Measurements from ENCODE around the gene ACAP1.

Gene ACAP1

DNA sequence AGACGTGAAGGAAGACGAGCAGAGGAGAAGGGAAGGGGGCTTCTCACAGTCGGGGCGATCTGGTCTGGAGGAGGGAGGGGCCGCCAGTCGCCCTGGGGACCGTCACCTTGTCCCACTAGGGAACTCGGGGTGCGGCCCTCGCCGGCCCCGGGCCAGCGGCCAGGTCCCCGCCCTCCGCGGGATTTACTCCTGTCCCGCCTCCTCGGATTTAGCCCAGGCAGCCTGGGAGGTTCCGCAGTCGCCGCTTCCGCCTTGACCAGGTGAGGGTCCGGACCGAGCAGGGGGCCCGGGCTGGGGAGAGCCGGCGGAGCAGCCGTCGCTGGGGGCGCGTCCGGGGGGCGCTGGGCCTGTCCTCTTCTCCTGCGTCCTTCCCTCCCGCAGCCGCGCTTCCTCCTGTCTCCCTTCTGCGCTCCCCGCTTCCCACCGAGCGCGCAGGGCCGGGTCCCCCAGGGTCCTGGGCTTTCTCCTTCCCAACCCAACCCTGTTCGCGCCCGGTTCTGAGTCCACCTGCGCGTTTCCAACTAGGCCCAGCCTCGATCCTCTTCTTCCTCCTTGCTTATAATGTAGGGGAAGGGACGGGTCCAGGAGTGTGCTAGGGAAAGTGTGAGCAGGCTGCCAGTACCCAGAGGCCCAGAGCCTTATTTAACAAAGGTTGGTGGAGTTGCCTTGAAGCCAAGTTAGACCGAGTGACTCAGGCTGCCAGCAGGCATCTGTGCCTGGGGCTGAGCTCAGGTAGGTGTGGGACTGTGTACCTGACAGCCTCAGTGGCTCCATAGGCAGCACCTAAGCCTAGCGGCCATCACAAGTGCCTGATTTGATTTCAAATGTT lies 44.7 kb downstream of the ACAP1 start, which contains the start of gene TNK1:
TSS of gene TNK1 (plus strand) at position 235 of the 829 bp plus-strand sequence. CDS start 1,838 bp downstream, outside the sequence.
- Histone ChIP-seq H3K9me3 (ENCODE audit: insufficient read depth, low read length) (0 out of 2 replicates have a peak, but pooled peaks cover 5% of the 10 kb centered on the region), H3K4me2 (ENCODE audit: low read length) (no peak within 1 kb of the TSS), H4K20me1 (ENCODE audit: insufficient read depth, low read length) (no peaks in the 10 kb centered on the region), H3K27ac (ENCODE audit: low read length) (no peak within 1 kb of the TSS), H2AFZ (ENCODE audit: low read depth, low read length) (no peak within 1 kb of the TSS), H3K79me2 (ENCODE audit: low read length) (no peaks in the 10 kb centered on the region), H3K9ac (ENCODE audit: low read length) (no peak within 1 kb of the TSS), H3K27me3 (ENCODE audit: low read depth, low read length) (no peaks in the 10 kb centered on the region), H3K4me1 (ENCODE audit: low read length) (peaks cover 9% of the 10 kb centered on the region; the same call in 1 of the 2 replicates), H3K36me3 (replicated peaks; ENCODE audit: low read depth, low read length) (no peaks in the 10 kb centered on the region), H3K4me3 (ENCODE audit: low read length) (no peak within 1 kb of the TSS)
- TF ChIP-seq, protein P1, sequence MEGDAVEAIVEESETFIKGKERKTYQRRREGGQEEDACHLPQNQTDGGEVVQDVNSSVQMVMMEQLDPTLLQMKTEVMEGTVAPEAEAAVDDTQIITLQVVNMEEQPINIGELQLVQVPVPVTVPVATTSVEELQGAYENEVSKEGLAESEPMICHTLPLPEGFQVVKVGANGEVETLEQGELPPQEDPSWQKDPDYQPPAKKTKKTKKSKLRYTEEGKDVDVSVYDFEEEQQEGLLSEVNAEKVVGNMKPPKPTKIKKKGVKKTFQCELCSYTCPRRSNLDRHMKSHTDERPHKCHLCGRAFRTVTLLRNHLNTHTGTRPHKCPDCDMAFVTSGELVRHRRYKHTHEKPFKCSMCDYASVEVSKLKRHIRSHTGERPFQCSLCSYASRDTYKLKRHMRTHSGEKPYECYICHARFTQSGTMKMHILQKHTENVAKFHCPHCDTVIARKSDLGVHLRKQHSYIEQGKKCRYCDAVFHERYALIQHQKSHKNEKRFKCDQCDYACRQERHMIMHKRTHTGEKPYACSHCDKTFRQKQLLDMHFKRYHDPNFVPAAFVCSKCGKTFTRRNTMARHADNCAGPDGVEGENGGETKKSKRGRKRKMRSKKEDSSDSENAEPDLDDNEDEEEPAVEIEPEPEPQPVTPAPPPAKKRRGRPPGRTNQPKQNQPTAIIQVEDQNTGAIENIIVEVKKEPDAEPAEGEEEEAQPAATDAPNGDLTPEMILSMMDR (IDR thresholded peaks at IDR 0.05; ENCODE audit: low read depth, low read length), result no peak
- TF ChIP-seq EZH2phosphoT487 (IDR thresholded peaks at IDR 0.05; ENCODE audit: low read depth), result no peak

DNA sequence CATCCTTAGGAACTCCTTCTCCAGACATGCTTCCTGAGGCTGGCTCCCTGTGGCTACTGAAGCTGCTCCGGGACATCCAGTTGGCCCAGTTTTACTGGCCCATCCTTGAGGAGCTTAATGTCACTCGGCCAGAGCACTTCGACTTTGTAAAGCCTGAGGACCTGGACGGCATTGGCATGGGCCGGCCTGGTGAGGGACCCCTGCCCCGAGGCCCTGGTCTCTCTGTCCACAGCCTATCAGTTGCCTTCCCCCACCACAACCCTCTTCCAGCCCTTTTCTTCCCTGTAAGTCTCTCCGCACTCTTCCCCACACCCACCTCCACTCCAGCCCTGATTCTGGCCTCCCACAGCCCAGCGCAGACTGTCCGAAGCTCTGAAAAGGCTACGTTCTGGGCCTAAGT lies 46.6 kb downstream of the ACAP1 start:
- H3K27ac ChIP-seq (ENCODE audit: low read length), result no peak overlapping the region
- no peak overlapping the region for H3K9ac ChIP-seq (ENCODE audit: low read length)

DNA sequence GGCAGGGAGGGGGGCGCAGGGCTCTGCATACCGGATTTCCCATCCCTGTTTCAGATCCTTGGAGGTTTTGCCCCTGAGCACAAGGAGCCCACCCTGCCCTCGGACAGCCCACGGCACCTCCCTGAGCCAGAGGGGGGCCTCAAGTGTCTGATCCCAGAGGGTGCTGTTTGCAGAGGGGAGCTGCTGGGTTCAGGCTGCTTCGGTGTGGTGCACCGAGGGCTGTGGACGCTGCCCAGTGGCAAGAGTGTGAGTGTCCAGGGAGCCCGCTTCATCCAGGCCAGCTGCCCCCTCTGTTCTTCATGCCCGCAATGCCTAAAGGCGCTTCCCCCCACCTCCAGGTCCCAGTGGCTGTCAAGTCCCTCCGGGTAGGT lies 47.0 kb downstream of the ACAP1 start:
- peak overlapping the region; percentile 77 for H3K4me2 ChIP-seq (ENCODE audit: low read length)
- 0 out of 2 replicates have a peak, but pooled peaks cover 5% of the 10 kb centered on the region for H3K9me3 ChIP-seq (ENCODE audit: insufficient read depth, low read length)
- H3K4me1 ChIP-seq (ENCODE audit: low read length), result peaks cover 9% of the 10 kb centered on the region; the same call in 1 of the 2 replicates
- H2AFZ ChIP-seq (ENCODE audit: low read depth, low read length), result no peak overlapping the region
- H3K4me3 ChIP-seq (ENCODE audit: low read length), result peak overlapping the region; percentile 84
- no peak overlapping the region for H3K9ac ChIP-seq (ENCODE audit: low read length)
- no peak overlapping the region for H3K27ac ChIP-seq (ENCODE audit: low read length)
- H4K20me1 ChIP-seq (ENCODE audit: insufficient read depth, low read length), result no peaks in the 10 kb centered on the region
- no peaks in the 10 kb centered on the region for H3K79me2 ChIP-seq (ENCODE audit: low read length)
- no peaks in the 10 kb centered on the region for H3K27me3 ChIP-seq (ENCODE audit: low read depth, low read length)
- no peak for TF ChIP-seq EZH2phosphoT487 (IDR thresholded peaks at IDR 0.05; ENCODE audit: low read depth)
- TF ChIP-seq, protein P1 (IDR thresholded peaks at IDR 0.05; ENCODE audit: low read depth, low read length), result no peak
- H3K36me3 ChIP-seq (replicated peaks; ENCODE audit: low read depth, low read length), result no peaks in the 10 kb centered on the region

More for the DNA sequence above, 46.6 kb downstream of the ACAP1 start:
- Histone ChIP-seq H3K79me2 (ENCODE audit: low read length) (no peaks in the 10 kb centered on the region), H3K9me3 (ENCODE audit: insufficient read depth, low read length) (0 out of 2 replicates have a peak, but pooled peaks cover 5% of the 10 kb centered on the region), H3K4me2 (ENCODE audit: low read length) (no peak overlapping the region), H3K27me3 (ENCODE audit: low read depth, low read length) (no peaks in the 10 kb centered on the region), H4K20me1 (ENCODE audit: insufficient read depth, low read length) (no peaks in the 10 kb centered on the region), H2AFZ (ENCODE audit: low read depth, low read length) (no peak overlapping the region), H3K4me1 (ENCODE audit: low read length) (peaks cover 9% of the 10 kb centered on the region; the same call in 1 of the 2 replicates), H3K36me3 (replicated peaks; ENCODE audit: low read depth, low read length) (no peaks in the 10 kb centered on the region), H3K4me3 (ENCODE audit: low read length) (no peak overlapping the region)
- TF ChIP-seq EZH2phosphoT487 (IDR thresholded peaks at IDR 0.05; ENCODE audit: low read depth), result no peak
- TF ChIP-seq, protein P1 (IDR thresholded peaks at IDR 0.05; ENCODE audit: low read depth, low read length), result no peak

DNA sequence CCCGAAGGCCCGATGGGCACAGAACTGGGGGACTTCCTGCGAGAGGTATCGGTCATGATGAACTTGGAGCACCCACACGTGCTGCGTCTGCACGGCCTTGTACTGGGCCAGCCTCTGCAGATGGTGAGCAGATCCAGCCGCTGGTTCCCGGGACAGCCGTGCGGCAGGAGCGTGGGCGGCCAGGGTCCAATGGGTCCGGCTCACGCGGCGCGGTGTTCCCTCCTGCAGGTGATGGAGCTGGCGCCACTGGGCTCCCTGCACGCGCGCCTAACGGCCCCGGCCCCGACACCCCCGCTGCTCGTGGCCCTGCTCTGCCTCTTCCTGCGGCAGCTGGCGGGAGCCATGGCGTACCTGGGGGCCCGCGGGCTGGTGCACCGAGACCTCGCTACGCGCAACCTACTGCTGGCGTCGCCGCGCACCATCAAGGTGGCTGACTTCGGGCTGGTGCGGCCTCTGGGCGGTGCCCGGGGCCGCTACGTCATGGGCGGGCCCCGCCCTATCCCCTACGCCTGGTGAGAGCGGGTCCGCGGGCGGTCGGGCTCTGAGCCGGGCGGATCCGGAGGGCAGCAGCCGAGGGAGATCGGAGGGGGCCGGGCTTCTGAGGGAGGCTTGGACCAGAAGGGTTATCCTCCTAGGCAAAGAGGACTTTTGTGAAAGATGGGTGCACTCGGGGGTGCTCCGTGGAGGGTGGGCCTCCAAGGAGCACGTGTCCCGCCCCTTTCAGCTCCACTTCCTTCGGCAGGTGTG lies 47.6 kb downstream of the ACAP1 start:
- Histone ChIP-seq H3K27ac (ENCODE audit: low read length) (no peak overlapping the region), H2AFZ (ENCODE audit: low read depth, low read length) (peak overlapping the region; percentile 86; the same call in 1 of the 2 replicates), H3K36me3 (replicated peaks; ENCODE audit: low read depth, low read length) (no peaks in the 10 kb centered on the region), H4K20me1 (ENCODE audit: insufficient read depth, low read length) (no peaks in the 10 kb centered on the region), H3K4me1 (ENCODE audit: low read length) (peaks cover 9% of the 10 kb centered on the region; the same call in 1 of the 2 replicates), H3K4me3 (ENCODE audit: low read length) (peak overlapping the region; percentile 84), H3K79me2 (ENCODE audit: low read length) (no peaks in the 10 kb centered on the region), H3K9ac (ENCODE audit: low read length) (peak overlapping the region; percentile 67), H3K4me2 (ENCODE audit: low read length) (peak overlapping the region; percentile 77), H3K27me3 (ENCODE audit: low read depth, low read length) (no peaks in the 10 kb centered on the region), H3K9me3 (ENCODE audit: insufficient read depth, low read length) (0 out of 2 replicates have a peak, but pooled peaks cover 5% of the 10 kb centered on the region)
- TF ChIP-seq, protein P1 (IDR thresholded peaks at IDR 0.05; ENCODE audit: low read depth, low read length), result no peak
- no peak for TF ChIP-seq EZH2phosphoT487 (IDR thresholded peaks at IDR 0.05; ENCODE audit: low read depth)
